Panc1 (cell line): ENCODE measurements around the gene WNT5B.

ENCODE experiments used
- POLR2AphosphoS5 ChIP-seq: IDR thresholded peaks from 2 replicates; pipeline ENCODE4 v1.6.1; 2012; ENCODE audit warnings: mild to moderate bottlenecking, low read depth, low read length, moderate library complexity
- TCF7L2 ChIP-seq: IDR thresholded peaks from 2 replicates; pipeline ENCODE4 v1.6.1; 2011; ENCODE audit warnings: mild to moderate bottlenecking, low read depth, low read length, inconsistent platforms
- TF ChIP-seq, protein P1 (sequence below): fragments of 450-650 bp; IDR thresholded peaks from 2 replicates; pipeline ENCODE4 v1.5.1; 2017; ENCODE audit warnings: mild to moderate bottlenecking
- TF ChIP-seq, protein P2 (sequence below), 2 experiments: IDR thresholded peaks; 2 replicates each; pipeline ENCODE4 v1.6.1; 2011 to 2012; ENCODE audit warnings: low read depth in 2 of 2, control low read depth in 1 of 2, low read length in 1 of 2, mild to moderate bottlenecking in 1 of 2, moderate library complexity in 1 of 2; ENCODE audit not compliant: insufficient read depth in 1 of 2

DNA sequence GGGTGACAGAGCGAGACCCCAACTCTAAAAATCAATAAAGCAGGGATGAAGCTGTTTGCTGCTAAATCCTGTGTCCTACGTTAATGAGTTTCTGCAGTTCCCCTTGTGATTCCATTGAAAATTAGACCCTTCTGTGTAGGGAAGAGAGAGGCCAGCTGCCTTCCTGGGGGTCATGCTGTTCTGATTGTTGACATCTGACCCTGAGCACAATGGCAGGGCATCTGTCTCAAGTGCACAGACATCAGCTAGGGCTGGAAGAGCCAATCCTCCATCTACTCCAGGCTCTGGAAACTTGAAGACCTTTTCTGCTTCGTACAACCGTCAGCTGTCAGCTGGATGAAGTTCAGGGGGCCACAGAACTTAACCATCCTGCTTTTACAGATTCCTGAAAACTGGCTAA, 44.7 kb upstream of the WNT5B start:
- TF ChIP-seq, protein P1, sequence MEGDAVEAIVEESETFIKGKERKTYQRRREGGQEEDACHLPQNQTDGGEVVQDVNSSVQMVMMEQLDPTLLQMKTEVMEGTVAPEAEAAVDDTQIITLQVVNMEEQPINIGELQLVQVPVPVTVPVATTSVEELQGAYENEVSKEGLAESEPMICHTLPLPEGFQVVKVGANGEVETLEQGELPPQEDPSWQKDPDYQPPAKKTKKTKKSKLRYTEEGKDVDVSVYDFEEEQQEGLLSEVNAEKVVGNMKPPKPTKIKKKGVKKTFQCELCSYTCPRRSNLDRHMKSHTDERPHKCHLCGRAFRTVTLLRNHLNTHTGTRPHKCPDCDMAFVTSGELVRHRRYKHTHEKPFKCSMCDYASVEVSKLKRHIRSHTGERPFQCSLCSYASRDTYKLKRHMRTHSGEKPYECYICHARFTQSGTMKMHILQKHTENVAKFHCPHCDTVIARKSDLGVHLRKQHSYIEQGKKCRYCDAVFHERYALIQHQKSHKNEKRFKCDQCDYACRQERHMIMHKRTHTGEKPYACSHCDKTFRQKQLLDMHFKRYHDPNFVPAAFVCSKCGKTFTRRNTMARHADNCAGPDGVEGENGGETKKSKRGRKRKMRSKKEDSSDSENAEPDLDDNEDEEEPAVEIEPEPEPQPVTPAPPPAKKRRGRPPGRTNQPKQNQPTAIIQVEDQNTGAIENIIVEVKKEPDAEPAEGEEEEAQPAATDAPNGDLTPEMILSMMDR = no peak
- TF ChIP-seq POLR2AphosphoS5 (no peak), TCF7L2 (no peak)
- TF ChIP-seq, protein P2, sequence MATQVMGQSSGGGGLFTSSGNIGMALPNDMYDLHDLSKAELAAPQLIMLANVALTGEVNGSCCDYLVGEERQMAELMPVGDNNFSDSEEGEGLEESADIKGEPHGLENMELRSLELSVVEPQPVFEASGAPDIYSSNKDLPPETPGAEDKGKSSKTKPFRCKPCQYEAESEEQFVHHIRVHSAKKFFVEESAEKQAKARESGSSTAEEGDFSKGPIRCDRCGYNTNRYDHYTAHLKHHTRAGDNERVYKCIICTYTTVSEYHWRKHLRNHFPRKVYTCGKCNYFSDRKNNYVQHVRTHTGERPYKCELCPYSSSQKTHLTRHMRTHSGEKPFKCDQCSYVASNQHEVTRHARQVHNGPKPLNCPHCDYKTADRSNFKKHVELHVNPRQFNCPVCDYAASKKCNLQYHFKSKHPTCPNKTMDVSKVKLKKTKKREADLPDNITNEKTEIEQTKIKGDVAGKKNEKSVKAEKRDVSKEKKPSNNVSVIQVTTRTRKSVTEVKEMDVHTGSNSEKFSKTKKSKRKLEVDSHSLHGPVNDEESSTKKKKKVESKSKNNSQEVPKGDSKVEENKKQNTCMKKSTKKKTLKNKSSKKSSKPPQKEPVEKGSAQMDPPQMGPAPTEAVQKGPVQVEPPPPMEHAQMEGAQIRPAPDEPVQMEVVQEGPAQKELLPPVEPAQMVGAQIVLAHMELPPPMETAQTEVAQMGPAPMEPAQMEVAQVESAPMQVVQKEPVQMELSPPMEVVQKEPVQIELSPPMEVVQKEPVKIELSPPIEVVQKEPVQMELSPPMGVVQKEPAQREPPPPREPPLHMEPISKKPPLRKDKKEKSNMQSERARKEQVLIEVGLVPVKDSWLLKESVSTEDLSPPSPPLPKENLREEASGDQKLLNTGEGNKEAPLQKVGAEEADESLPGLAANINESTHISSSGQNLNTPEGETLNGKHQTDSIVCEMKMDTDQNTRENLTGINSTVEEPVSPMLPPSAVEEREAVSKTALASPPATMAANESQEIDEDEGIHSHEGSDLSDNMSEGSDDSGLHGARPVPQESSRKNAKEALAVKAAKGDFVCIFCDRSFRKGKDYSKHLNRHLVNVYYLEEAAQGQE (IDR thresholded peaks at IDR 0.05; ENCODE audit: insufficient read depth in 1 of 2, low read depth in 2 of 2, low read length in 1 of 2) = no peak
